Neural progenitor cell (in vitro differentiated cells): ENCODE data around the gene HSF4.

ENCODE experiments used
- CTCF ChIP-seq: fragments of 200-600 bp; sonication (generic); IDR thresholded peaks from 2 replicates; pipeline ENCODE4 v1.5.1; 2017; ENCODE audit warnings: antibody characterized with exemption, mild to moderate bottlenecking
- EZH2 ChIP-seq: fragments of 200-600 bp; sonication (generic); IDR thresholded peaks from 2 replicates; pipeline ENCODE4 v1.6.1; 2017; ENCODE audit warnings: antibody characterized with exemption, mild to moderate bottlenecking, moderate library complexity
- EZH2phosphoT487 ChIP-seq: fragments of 200-600 bp; sonication (generic); IDR thresholded peaks from 2 replicates; pipeline ENCODE4 v1.6.1; 2017; ENCODE audit warnings: antibody characterized with exemption

- TF ChIP-seq EZH2 (no peak), CTCF (no peak), EZH2phosphoT487 (peak; percentile 66)
Observed at GRCh38 chr16:67162506-67163163, 1.9 kb upstream of the HSF4 start.
